GM19239 (cell line): ENCODE measurements around the gene TEF.

Experiments used
- DNase-seq: peaks from one replicate; pipeline ENCODE4 v3.0.0; 2011; ENCODE audit warnings: low spot score; ENCODE audit not compliant: insufficient read length
- FAIRE-seq: peaks from 2 replicates; lab custom pipeline; 2011; peaks lifted over from hg19 to GRCh38; lab: Jason Lieb, UNC

The TEF gene

GRCh38 chr22:41446057-41446501 lies 64.3 kb downstream of the TEF start:
- FAIRE-seq (no peak), DNase-seq (no peak)

DNA sequence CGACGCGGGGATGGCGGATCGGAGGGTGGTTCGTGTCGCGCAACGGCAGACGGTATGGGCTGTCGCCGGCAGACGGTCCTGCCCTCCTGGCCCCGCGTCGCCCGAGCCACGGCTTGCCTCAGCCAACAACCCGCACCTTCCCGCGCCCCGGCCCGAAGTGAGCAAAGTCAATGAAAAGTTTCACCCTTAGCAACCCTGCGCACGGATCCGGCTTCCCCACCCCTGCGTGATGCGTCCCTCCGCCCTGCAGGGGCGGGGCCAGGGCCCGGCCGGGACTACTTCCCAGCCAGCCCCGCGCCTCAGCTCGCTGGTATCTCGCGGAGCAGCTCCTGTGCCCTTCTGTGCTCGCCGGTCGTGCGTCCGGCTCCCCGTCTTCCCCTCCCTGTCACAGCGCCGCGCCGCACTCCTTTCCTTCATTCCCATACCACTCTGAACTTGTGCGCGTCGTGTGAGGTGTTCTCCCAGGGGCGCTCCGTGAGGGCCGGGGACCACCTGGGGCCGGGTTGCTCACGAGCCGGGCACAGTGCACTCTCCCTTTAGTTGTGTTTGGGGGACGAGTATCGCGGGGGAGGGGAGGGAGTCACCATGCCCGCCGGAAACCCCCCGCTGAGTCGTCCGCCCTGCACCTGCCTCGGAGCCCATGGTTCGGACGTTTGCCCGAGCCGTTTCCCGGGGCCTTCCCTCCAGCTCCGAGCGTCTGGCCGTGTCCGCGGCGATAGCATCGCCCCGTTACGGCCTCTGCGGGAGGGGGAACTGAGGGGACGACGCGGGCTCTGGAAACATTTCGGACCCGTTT lies 65.1 kb downstream of the TEF start, which contains the start of gene TOB2:
Gene TOB2, minus strand, starts transcription at position 163 of the 796 bp plus-strand sequence. CDS start 9,456 bp downstream, outside the sequence.
- FAIRE-seq (peak; percentile 81), DNase-seq (peak; percentile 47)

DNA sequence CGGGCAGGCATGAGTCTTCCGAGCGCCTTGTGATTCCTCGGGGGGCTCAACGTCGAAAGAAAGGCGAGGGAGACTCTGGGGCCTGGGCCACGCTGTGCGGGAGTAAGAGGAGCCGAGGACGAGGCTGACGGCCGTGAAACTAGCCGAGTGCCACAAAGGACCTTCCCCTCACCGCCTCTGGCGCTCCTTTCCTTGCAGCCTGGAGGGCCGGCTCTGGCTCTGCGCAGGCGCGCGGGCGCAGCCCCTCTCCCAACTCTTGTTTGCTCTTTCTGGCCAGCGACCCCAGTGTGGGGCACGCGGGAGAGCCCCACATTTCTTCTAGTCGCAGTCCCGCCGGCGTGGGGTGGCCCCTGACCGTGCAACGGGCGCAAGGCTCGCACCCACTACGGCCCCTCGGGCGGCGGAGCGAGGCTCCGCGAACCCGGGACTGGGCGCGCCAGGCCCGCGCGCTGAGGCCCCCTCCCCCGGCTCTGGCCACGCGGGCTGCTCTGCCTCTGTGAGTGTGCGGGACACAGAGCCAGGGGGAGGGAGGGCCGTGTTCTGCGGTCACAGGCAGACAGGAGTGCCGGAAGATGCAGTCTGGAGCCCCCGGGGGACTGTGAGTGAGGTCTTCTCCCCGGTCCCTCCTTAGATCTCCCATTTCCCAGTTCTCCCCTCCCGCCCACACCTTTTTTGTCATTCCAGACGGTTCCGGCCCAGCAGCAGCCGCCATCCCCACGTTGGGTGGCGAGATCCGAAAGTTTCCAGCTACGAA lies 65.9 kb downstream of the TEF start:
- DNase-seq (no peak), FAIRE-seq (peak; percentile 35)

DNA sequence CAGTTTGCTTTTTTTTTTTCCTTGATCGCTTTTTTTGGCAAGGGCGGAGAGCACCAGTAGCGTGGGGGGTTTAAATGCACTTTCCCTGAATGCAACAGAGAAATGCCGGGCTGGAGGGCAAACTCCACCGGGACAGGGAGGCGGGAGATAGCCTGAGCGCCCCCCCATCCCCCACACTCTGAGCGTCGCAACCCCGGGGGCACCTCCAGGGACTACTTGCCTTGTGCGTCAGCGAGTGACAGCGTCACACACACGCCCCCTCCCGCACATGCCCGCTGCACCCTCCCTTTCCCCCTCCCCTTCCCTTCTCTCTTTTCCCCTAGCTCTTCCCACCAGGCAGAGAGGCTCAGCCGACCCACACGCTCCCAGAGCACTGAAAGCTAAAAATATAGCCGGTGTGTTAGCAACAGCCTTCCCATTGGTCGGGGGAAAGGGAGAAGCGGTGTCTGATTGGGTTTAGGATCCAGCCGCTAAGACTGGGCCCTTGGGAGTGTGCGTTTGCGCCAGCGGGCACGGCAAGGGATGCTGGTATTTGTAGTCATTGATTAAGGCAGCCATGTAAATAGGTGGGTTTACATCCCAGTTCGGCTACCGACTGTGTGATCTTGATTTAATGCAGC lies 66.6 kb downstream of the TEF start:
- DNase-seq = peak; percentile 81
- FAIRE-seq = peak; percentile 99
